Activated CD4-positive, alpha-beta memory T cell treated with anti-CD3 and anti-CD28 coated beads, Interleukin-2, amount 10 ng/mL, durations not matched to agents 7 days and 5 days (primary cell): Measurements from ENCODE around the gene PARD6G. TPM values are rescaled to one million over a fixed set of nuclear protein-coding genes. Genes with fewer than 3 reads are reported as not detected.

Experiments
- total RNA-seq, 2 experiments: library from RNA; stranded (reverse); gene quantifications; one replicate each; pipeline ENCODE4 v1.2.3, GENCODE V29; 2021

Gene PARD6G
- total RNA-seq, 2 experiments from 2014 or later = 0.20 to 0.33 TPM

Other genes starting within 250 kb of the PARD6G start
- gene RBFA, start 213.1 kb downstream of the PARD6G start, total RNA-seq = 10 to 100 TPM; 13.9 to 16.8 TPM
- 10 to 100 TPM; 25.8 to 26.6 TPM for gene ADNP2, start 138.3 kb downstream of the PARD6G start, total RNA-seq